CD4-positive, alpha-beta T cell (primary cell): ENCODE results near the gene ABLIM2. TPM values are rescaled to one million over a fixed set of nuclear protein-coding genes. Genes with fewer than 3 reads are reported as not detected.

ENCODE experiments used
- ATAC-seq: fragments of 200-7000 bp; cut with Tn5 transposase; one replicate; pipeline ENCODE4 v1.10.0; 2022; ENCODE audit warnings: mild to moderate bottlenecking; ENCODE audit not compliant: poor library complexity
- CTCF ChIA-PET: fragments of 350-600 bp; sonication (Branson Sonifier 250); formaldehyde crosslinking; loops from one replicate; lab custom pipeline; 2021; ENCODE audit warnings: antibody characterized with exemption, inconsistent platforms; lab: Charles Lee
- POLR2A ChIA-PET: fragments of 350-600 bp; sonication (Branson Sonifier 250); formaldehyde crosslinking; loops from one replicate; lab custom pipeline; 2021; ENCODE audit warnings: antibody characterized with exemption, inconsistent platforms; lab: Charles Lee
- DNase-seq, 14 experiments: peaks; one replicate each; pipeline ENCODE4 v3.0.0-alpha.2; 2013 to 2020; ENCODE audit warnings: mixed read lengths in 2 of 14
- H3K27ac ChIP-seq, 2 donors: one replicate each; pipeline versions ENCODE4 v1.5.1 to v1.7.0; 2013; ENCODE audit warnings: low read length in 2 of 2, low read depth in 1 of 2, mild to moderate bottlenecking in 1 of 2
- H3K27me3 ChIP-seq, 2 experiments: 1 replicate in 1 of 2; 2 replicates in 1 of 2; pipeline versions ENCODE4 v1.6.1 to v1.7.0; 2013; ENCODE audit warnings: low read length in 2 of 2, control low read depth in 1 of 2, mild to moderate bottlenecking in 1 of 2, moderate library complexity in 1 of 2; ENCODE audit not compliant: insufficient read depth in 2 of 2, control insufficient read depth in 1 of 2
- H3K36me3 ChIP-seq: one replicate; pipeline ENCODE4 v1.6.1; 2013; ENCODE audit warnings: low read length, control low read depth; ENCODE audit not compliant: insufficient read depth
- H3K4me1 ChIP-seq: one replicate; pipeline ENCODE4 v1.6.1; 2013; ENCODE audit warnings: low read length, control low read depth; ENCODE audit not compliant: insufficient read depth
- H3K4me3 ChIP-seq: one replicate; pipeline ENCODE4 v1.5.1; 2013; ENCODE audit warnings: mild to moderate bottlenecking, low read length, moderate library complexity
- H3K9me3 ChIP-seq, 2 experiments: 1 replicate in 1 of 2; 2 replicates in 1 of 2; pipeline versions ENCODE4 v1.6.1 to v1.7.0; 2013; ENCODE audit warnings: low read length in 2 of 2, mild to moderate bottlenecking in 2 of 2, control low read depth in 1 of 2, moderate library complexity in 1 of 2; ENCODE audit not compliant: control insufficient read depth in 1 of 2, insufficient read depth in 1 of 2
- H3K27ac Mint-ChIP-seq: one replicate; pipeline ENCODE4 v1.8.0; 2020; ENCODE audit warnings: mixed read lengths
- H3K27me3 Mint-ChIP-seq: one replicate; pipeline ENCODE4 v1.8.0; 2021; ENCODE audit warnings: mixed read lengths
- H3K36me3 Mint-ChIP-seq: one replicate; pipeline ENCODE4 v1.8.0; 2021; ENCODE audit warnings: low read depth, mixed read lengths
- H3K4me1 Mint-ChIP-seq: one replicate; pipeline ENCODE4 v1.8.0; 2021; ENCODE audit warnings: low read depth, mixed read lengths
- H3K4me3 Mint-ChIP-seq: one replicate; pipeline ENCODE4 v1.8.0; 2020; ENCODE audit warnings: mild to moderate bottlenecking, mixed read lengths
- H3K9me3 Mint-ChIP-seq: one replicate; pipeline ENCODE4 v1.8.0; 2020; ENCODE audit warnings: mixed read lengths
- intact Hi-C, 2 experiments: fragments of 100-400 bp; cut with DNase I in 1 of 2; cut with micrococcal nuclease in 1 of 2; formaldehyde crosslinking; loops; one replicate each; pipeline versions ENCODE4 v1.15.1 to v1.9.0; 2023 to 2025; cut with DNase I, micrococcal nuclease
- total RNA-seq, 174 experiments: library from RNA in 2 of 174; stranded (reverse) in 2 of 174; gene quantifications; one replicate each; pipeline ENCODE4 v1.2.3 and lab custom pipeline; 2021 to 2026
- TF ChIP-seq, protein P1 (sequence below): fragments of 200-600 bp; IDR thresholded peaks from one replicate; pipeline ENCODE4 v1.8.0; 2022; ENCODE audit warnings: antibody characterized with exemption, mild to moderate bottlenecking

Gene ABLIM2
- total RNA-seq, 2 experiments from 2014 or later, result 2.5 to 2.7 TPM

DNA sequence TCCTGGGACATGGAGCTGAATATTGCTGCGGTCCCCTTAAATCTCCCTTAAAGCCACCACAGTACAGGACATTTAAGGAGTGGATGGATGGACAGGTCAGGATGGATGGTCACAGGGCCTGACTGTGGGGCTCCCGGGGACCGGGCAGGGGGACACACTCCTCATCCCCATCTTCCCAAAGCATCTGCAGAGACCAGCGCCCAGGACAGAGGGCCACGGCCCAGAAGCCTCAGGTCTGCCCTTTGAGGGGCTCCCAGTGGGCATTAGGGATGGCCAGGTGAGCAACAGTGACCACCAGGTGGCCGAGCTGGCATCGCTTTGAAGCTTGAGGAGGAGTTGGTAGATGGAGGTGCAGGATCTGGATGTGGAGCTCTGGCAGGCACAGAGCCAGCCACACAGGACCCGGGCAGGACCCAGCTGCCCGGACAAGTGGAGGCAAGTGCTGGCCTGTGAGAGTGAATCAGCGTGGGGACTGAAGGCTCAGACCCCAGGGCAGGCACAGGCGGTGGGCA lies 51.4 kb downstream of the ABLIM2 start:
- TF ChIP-seq, protein P1, sequence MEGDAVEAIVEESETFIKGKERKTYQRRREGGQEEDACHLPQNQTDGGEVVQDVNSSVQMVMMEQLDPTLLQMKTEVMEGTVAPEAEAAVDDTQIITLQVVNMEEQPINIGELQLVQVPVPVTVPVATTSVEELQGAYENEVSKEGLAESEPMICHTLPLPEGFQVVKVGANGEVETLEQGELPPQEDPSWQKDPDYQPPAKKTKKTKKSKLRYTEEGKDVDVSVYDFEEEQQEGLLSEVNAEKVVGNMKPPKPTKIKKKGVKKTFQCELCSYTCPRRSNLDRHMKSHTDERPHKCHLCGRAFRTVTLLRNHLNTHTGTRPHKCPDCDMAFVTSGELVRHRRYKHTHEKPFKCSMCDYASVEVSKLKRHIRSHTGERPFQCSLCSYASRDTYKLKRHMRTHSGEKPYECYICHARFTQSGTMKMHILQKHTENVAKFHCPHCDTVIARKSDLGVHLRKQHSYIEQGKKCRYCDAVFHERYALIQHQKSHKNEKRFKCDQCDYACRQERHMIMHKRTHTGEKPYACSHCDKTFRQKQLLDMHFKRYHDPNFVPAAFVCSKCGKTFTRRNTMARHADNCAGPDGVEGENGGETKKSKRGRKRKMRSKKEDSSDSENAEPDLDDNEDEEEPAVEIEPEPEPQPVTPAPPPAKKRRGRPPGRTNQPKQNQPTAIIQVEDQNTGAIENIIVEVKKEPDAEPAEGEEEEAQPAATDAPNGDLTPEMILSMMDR, result no peak
- POLR2A ChIA-PET, result no interaction called here
- Mint-ChIP-seq H3K4me1 (no peaks in the 10 kb centered on the region), H3K9me3 (no peaks in the 10 kb centered on the region), H3K36me3 (no peaks in the 10 kb centered on the region), H3K27me3 (peaks cover 3% of the 10 kb centered on the region), H3K27ac (no peak overlapping the region), H3K4me3 (no peak overlapping the region)
- ATAC-seq (no peak), DNase-seq (no peak)
- peaks cover 0 to 4% of the 10 kb centered on the region in 2 experiments for H3K9me3 ChIP-seq
- H3K36me3 ChIP-seq, result no peaks in the 10 kb centered on the region
- CTCF ChIA-PET, result no interaction called here
- H3K4me3 ChIP-seq, result no peak overlapping the region
- no peaks in the 10 kb centered on the region for H3K4me1 ChIP-seq
- no peak overlapping the region for H3K27ac ChIP-seq
- H3K27me3 ChIP-seq, result no peaks in the 10 kb centered on the region
- intact Hi-C loops, result no loop called here

DNA sequence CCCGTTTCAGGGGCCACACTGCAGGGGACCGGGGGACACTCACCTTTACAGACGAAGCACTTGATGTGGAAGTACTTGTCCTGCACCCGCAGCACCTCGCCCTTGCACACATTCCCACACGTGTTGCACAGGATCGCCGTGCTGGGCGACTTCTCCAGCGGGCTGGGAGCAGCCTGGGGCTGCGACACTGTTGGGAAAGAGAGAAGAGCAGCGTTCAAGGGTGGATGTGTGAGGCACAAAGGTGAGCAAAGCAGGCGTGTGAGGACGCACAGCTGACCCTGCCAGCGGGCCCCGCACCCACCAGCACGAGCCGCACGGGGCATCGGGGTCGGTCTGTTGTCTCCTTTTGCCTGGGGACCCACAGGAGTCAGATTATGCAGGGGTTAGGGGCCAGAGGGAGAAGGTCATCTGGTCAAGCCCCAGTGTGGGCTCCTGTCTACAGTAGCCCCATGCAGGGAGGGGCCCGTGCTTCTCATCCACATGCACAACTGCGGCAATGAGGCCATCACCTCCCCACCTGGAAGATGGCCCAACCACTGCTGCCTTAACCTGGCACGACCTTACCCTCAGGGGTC lies 52.1 kb downstream of the ABLIM2 start:
- DNase-seq (no peak), ATAC-seq (no peak)
- Histone ChIP-seq H3K36me3 (no peaks in the 10 kb centered on the region), H3K27ac (no peak overlapping the region), H3K4me1 (no peaks in the 10 kb centered on the region), H3K9me3 (peaks cover 0 to 4% of the 10 kb centered on the region in 2 experiments), H3K27me3 (no peaks in the 10 kb centered on the region), H3K4me3 (no peak overlapping the region)
- no peaks in the 10 kb centered on the region for H3K36me3 Mint-ChIP-seq
- POLR2A ChIA-PET, result no interaction called here
- CTCF ChIA-PET, result no interaction called here
- no peak overlapping the region for H3K4me3 Mint-ChIP-seq
- TF ChIP-seq, protein P1, result no peak
- no peaks in the 10 kb centered on the region for H3K4me1 Mint-ChIP-seq
- no peak overlapping the region for H3K27ac Mint-ChIP-seq
- H3K27me3 Mint-ChIP-seq, result peaks cover 3% of the 10 kb centered on the region
- H3K9me3 Mint-ChIP-seq, result no peaks in the 10 kb centered on the region
- intact Hi-C loops, result no loop called here

DNA sequence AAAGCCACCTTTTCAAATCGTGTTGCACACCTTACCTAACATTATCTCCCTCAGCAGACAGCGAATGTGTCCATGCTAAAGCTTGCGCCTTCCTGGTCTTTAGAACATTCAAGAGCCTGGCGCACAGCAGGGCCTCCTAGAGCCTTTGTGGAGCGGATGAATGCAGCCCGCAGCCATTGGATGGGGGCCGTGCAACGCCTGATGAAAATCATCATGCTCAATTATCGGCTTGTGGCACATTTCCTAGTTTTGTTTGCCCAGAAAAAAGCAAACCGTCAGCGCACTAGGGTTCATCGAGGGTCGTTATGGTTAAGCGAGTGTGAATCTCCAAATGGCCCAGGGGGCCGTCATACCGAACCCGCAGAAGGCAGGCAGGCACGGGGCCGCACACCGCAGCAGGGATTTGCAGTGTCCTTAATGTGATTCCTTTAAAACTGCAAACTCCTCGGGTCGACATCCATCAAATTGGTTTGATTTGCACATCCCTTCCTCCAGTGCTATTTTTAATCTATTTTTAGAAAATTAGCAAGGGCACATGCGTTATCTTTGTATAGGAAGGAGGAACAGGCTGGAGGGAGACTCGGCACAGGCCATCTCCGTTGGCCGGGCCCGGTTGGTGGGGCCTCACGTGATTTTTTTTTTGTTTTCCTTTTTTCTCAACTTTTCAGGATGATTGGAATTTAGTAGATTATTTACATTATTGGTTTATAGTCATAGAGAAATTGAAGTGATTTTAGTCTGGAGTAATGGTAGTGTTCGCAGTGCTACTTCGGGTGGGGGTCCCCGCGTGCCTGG lies 53.1 kb downstream of the ABLIM2 start:
- Histone ChIP-seq H3K36me3 (no peaks in the 10 kb centered on the region), H3K27ac (no peak overlapping the region), H3K4me3 (no peak overlapping the region), H3K9me3 (peaks cover 0 to 4% of the 10 kb centered on the region in 2 experiments), H3K27me3 (no peaks in the 10 kb centered on the region), H3K4me1 (no peaks in the 10 kb centered on the region)
- POLR2A ChIA-PET, result no interaction called here
- ATAC-seq (no peak), DNase-seq (no peak)
- Mint-ChIP-seq H3K4me1 (no peaks in the 10 kb centered on the region), H3K9me3 (no peaks in the 10 kb centered on the region), H3K4me3 (no peak overlapping the region), H3K27ac (no peak overlapping the region), H3K27me3 (no peaks in the 10 kb centered on the region), H3K36me3 (no peaks in the 10 kb centered on the region)
- TF ChIP-seq, protein P1, result no peak
- CTCF ChIA-PET, result no interaction called here
- intact Hi-C loops, result no loop called here
